ENCODE measurements around the gene NBPF15.
"Not testable (repeated sequence)": the region's sequence is repeated elsewhere in the genome, so short reads cannot be mapped to it uniquely, and the experiment has no call there.

- TF ChIP-seq, protein P1, sequence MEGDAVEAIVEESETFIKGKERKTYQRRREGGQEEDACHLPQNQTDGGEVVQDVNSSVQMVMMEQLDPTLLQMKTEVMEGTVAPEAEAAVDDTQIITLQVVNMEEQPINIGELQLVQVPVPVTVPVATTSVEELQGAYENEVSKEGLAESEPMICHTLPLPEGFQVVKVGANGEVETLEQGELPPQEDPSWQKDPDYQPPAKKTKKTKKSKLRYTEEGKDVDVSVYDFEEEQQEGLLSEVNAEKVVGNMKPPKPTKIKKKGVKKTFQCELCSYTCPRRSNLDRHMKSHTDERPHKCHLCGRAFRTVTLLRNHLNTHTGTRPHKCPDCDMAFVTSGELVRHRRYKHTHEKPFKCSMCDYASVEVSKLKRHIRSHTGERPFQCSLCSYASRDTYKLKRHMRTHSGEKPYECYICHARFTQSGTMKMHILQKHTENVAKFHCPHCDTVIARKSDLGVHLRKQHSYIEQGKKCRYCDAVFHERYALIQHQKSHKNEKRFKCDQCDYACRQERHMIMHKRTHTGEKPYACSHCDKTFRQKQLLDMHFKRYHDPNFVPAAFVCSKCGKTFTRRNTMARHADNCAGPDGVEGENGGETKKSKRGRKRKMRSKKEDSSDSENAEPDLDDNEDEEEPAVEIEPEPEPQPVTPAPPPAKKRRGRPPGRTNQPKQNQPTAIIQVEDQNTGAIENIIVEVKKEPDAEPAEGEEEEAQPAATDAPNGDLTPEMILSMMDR (IDR thresholded peaks at IDR 0.05): not testable (repeated sequence)
- TF ChIP-seq POLR2A, EP300 (IDR thresholded peaks at IDR 0.05): not testable (repeated sequence)
Observed at GRCh38 chr1:144402807-144403206, 58.7 kb downstream of the NBPF15 start.

All from ovary (tissue), 3 donors.